Measurements from ENCODE around the gene CTTN. TPM values are rescaled to one million over a fixed set of nuclear protein-coding genes. Genes with fewer than 3 reads are reported as not detected.
A peak's percentile ranks its signal among the peaks of the same experiment; 100 is the strongest.

CTTN gene
- total and polyA plus RNA-seq, 8 donors: 162 to 242 (median 198) TPM

GRCh38 chr11:70471254-70471653 lies 72.9 kb downstream of the CTTN start:
- no peak overlapping the region for H3K27ac ChIP-seq
- no peaks in the 10 kb centered on the region for H3K4me1 ChIP-seq
- TF ChIP-seq CTCF (IDR thresholded peaks at IDR 0.05): no peak
- H3K9me3 ChIP-seq: no peaks in the 10 kb centered on the region
- ATAC-seq: peak; percentile 21
- H3K27me3 ChIP-seq: peaks cover 0 to 4% of the 10 kb centered on the region in 2 donors
- H3K4me3 ChIP-seq: no peak overlapping the region
- no peaks in the 10 kb centered on the region for H3K36me3 ChIP-seq
- intact Hi-C loops (cut with DNase I): no loop called here
- DNase-seq: no peak

DNA sequence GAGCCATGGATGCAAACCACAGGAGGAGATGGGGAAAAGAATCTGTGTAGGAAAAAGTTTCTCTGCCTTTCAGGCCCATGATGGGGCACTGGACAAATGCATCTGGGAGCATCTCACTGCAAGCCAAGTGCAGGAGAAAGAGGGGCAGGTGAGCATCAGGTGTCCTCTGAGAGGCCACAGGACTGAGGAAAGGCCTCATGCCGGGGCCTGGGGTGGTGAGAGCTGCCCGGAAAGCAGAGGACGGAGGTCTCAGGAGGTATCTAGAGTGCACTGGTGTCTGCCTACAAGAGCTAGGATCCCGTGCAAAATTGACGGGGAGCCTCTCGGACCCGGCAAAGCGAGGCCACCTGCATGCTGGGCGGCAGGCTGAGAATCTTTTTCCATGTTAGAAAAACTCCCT lies 73.9 kb downstream of the CTTN start:
- intact Hi-C loops (cut with DNase I): no loop called here
- DNase-seq: no peak
- H3K27ac ChIP-seq: no peak overlapping the region

GRCh38 chr11:70473186-70473872 lies 75.0 kb downstream of the CTTN start:
- DNase-seq: peak in 1 of 4 donors; percentile 24
- no peak for TF ChIP-seq CTCF (IDR thresholded peaks at IDR 0.05)
- no peak for ATAC-seq
- intact Hi-C loops (cut with DNase I): no loop called here
- no peak overlapping the region for H3K27ac ChIP-seq
- H3K27me3 ChIP-seq: no peaks in the 10 kb centered on the region
- H3K9me3 ChIP-seq: no peaks in the 10 kb centered on the region
- H3K36me3 ChIP-seq: no peaks in the 10 kb centered on the region
- H3K4me1 ChIP-seq: no peaks in the 10 kb centered on the region
- H3K4me3 ChIP-seq: no peak overlapping the region

More for the DNA sequence above, 73.9 kb downstream of the CTTN start:
- Histone ChIP-seq H3K9me3 (no peaks in the 10 kb centered on the region), H3K27me3 (no peaks in the 10 kb centered on the region), H3K36me3 (no peaks in the 10 kb centered on the region), H3K4me1 (no peaks in the 10 kb centered on the region), H3K4me3 (no peak overlapping the region)
- no peak for TF ChIP-seq CTCF (IDR thresholded peaks at IDR 0.05)
- no peak for ATAC-seq

- no peaks in the 10 kb centered on the region for H3K27me3 ChIP-seq
- H3K4me3 ChIP-seq: no peak overlapping the region
- DNase-seq: no peak
- H3K4me1 ChIP-seq: no peaks in the 10 kb centered on the region
- no peak for ATAC-seq
- intact Hi-C loops (cut with DNase I): no loop called here
- no peaks in the 10 kb centered on the region for H3K9me3 ChIP-seq
- H3K27ac ChIP-seq: no peak overlapping the region
- no peaks in the 10 kb centered on the region for H3K36me3 ChIP-seq
- no peak for TF ChIP-seq CTCF (IDR thresholded peaks at IDR 0.05)
These were observed 75.8 kb downstream of the CTTN start for GRCh38 chr11:70473873-70474690.

- no peak for TF ChIP-seq CTCF (IDR thresholded peaks at IDR 0.05)
- no peaks in the 10 kb centered on the region for H3K36me3 ChIP-seq
- no peak for ATAC-seq
- intact Hi-C loops (cut with DNase I): no loop called here
- no peaks in the 10 kb centered on the region for H3K27me3 ChIP-seq
- no peak overlapping the region for H3K27ac ChIP-seq
- no peaks in the 10 kb centered on the region for H3K9me3 ChIP-seq
- H3K4me3 ChIP-seq: no peak overlapping the region
- no peaks in the 10 kb centered on the region for H3K4me1 ChIP-seq
- DNase-seq: peak in 1 of 4 donors; percentile 27
These were observed 76.4 kb downstream of the CTTN start for GRCh38 chr11:70474710-70475109.
